COLO668 (cell line): ENCODE results near the gene CYP19A1.

ENCODE experiments used
- DNase-seq: peaks from one replicate; lab custom pipeline; 2025; ENCODE audit not compliant: unreplicated experiment; lab: John Stamatoyannopoulos, UW

CYP19A1 gene

GRCh38 chr15:51327081-51327480, 11.3 kb downstream of the CYP19A1 start:
- DNase-seq = no peak

- no peak for DNase-seq
Measured at GRCh38 chr15:51325167-51325566, 13.2 kb downstream of the CYP19A1 start.

GRCh38 chr15:51323749-51324148, 14.6 kb downstream of the CYP19A1 start:
- DNase-seq = no peak

GRCh38 chr15:51322621-51323296, 15.6 kb downstream of the CYP19A1 start:
- no peak for DNase-seq

GRCh38 chr15:51321316-51321715, 17.1 kb downstream of the CYP19A1 start:
- DNase-seq = no peak

- DNase-seq = no peak
Measured at GRCh38 chr15:51320843-51321242, 17.6 kb downstream of the CYP19A1 start.

- no peak for DNase-seq
Measured at GRCh38 chr15:51319539-51319938, 18.9 kb downstream of the CYP19A1 start.

- no peak for DNase-seq
Measured at GRCh38 chr15:51318382-51319150, 19.8 kb downstream of the CYP19A1 start.

- DNase-seq = no peak
Measured at GRCh38 chr15:51316636-51317035, 21.8 kb downstream of the CYP19A1 start.

- DNase-seq = no peak
Measured at GRCh38 chr15:51315726-51316125, 22.7 kb downstream of the CYP19A1 start.

GRCh38 chr15:51314391-51315337, 23.7 kb downstream of the CYP19A1 start:
- DNase-seq = no peak

GRCh38 chr15:51313644-51314280, 24.6 kb downstream of the CYP19A1 start:
- no peak for DNase-seq

- DNase-seq = no peak
Measured at GRCh38 chr15:51313074-51313393, 25.4 kb downstream of the CYP19A1 start.

GRCh38 chr15:51312166-51313073, 26.0 kb downstream of the CYP19A1 start:
- DNase-seq = peak; percentile 12

GRCh38 chr15:51311510-51311909, 26.9 kb downstream of the CYP19A1 start:
- no peak for DNase-seq

- no peak for DNase-seq
Measured at GRCh38 chr15:51310064-51310463, 28.3 kb downstream of the CYP19A1 start.

- no peak for DNase-seq
Measured at GRCh38 chr15:51307811-51308210, 30.6 kb downstream of the CYP19A1 start.

- DNase-seq = no peak
Measured at GRCh38 chr15:51307325-51307724, 31.1 kb downstream of the CYP19A1 start.

GRCh38 chr15:51303462-51303980, 34.9 kb downstream of the CYP19A1 start:
- no peak for DNase-seq

GRCh38 chr15:51302480-51302879, 35.9 kb downstream of the CYP19A1 start:
- no peak for DNase-seq
